Neuronal stem cell (in vitro differentiated cells): Measurements from ENCODE around the gene ZNF776.

ENCODE experiments used
- DNase-seq: peaks from one replicate; pipeline ENCODE4 v3.0.0-alpha.2; 2013; ENCODE audit warnings: low spot score
- H2AFZ ChIP-seq: one replicate; pipeline ENCODE4 v1.6.1; 2013; ENCODE audit warnings: mild to moderate bottlenecking, low read length, inconsistent platforms
- H2AK5ac ChIP-seq: 2 replicates; pipeline ENCODE4 v1.6.1; 2013; ENCODE audit warnings: low read depth, mild to moderate bottlenecking, inconsistent platforms, low read length, moderate library complexity, mixed read lengths
- H2BK120ac ChIP-seq: 2 replicates; pipeline ENCODE4 v1.6.1; 2013; ENCODE audit warnings: low read depth, mild to moderate bottlenecking, inconsistent platforms, low read length, moderate library complexity, mixed read lengths
- H2BK12ac ChIP-seq: one replicate; pipeline ENCODE4 v1.6.1; 2013; ENCODE audit warnings: low read length, inconsistent platforms
- H2BK15ac ChIP-seq: 2 replicates; pipeline ENCODE4 v1.6.1; 2013; ENCODE audit warnings: mild to moderate bottlenecking, low read length, inconsistent platforms, mixed read lengths
- H2BK5ac ChIP-seq: one replicate; pipeline ENCODE4 v1.6.1; 2013; ENCODE audit warnings: inconsistent platforms, mild to moderate bottlenecking, low read length, moderate library complexity
- H3K14ac ChIP-seq: one replicate; pipeline ENCODE4 v1.6.1; 2013; ENCODE audit warnings: low read length, inconsistent platforms
- H3K18ac ChIP-seq: 2 replicates; pipeline ENCODE4 v1.6.1; 2013; ENCODE audit warnings: low read length, inconsistent platforms
- H3K23ac ChIP-seq: 2 replicates; pipeline ENCODE4 v1.6.1; 2013; ENCODE audit warnings: low read depth, mild to moderate bottlenecking, mixed read lengths, low read length, inconsistent platforms; ENCODE audit not compliant: poor library complexity
- H3K27ac ChIP-seq: replicated peaks from 3 replicates; pipeline ENCODE4 v1.5.1; 2013; ENCODE audit warnings: low read length, inconsistent platforms
- H3K27me3 ChIP-seq, 3 experiments: 2 replicates each; pipeline ENCODE4 v1.6.1; 2013; ENCODE audit warnings: low read length in 3 of 3, mild to moderate bottlenecking in 2 of 3, inconsistent platforms in 1 of 3, low read depth in 1 of 3, mixed read lengths in 1 of 3, moderate library complexity in 1 of 3; ENCODE audit not compliant: control insufficient read depth in 3 of 3, insufficient read depth in 3 of 3
- H3K36me3 ChIP-seq, 2 donors: replicated peaks in 1 of 2; 2 replicates each; pipeline ENCODE4 v1.6.1; 2013; ENCODE audit warnings: low read length in 2 of 2; ENCODE audit not compliant: control insufficient read depth in 2 of 2, insufficient read depth in 2 of 2
- H3K4ac ChIP-seq: 2 replicates; pipeline ENCODE4 v1.6.1; 2013; ENCODE audit warnings: inconsistent platforms, mild to moderate bottlenecking, low read length, moderate library complexity
- H3K4me1 ChIP-seq, 2 donors: 1 replicate in 1 of 2; 2 replicates in 1 of 2; pipeline ENCODE4 v1.6.1; 2013; ENCODE audit warnings: low read length in 2 of 2, low read depth in 1 of 2; ENCODE audit not compliant: control insufficient read depth in 2 of 2, insufficient read depth in 1 of 2
- H3K4me2 ChIP-seq: one replicate; pipeline ENCODE4 v1.6.1; 2013; ENCODE audit warnings: mild to moderate bottlenecking, low read length, inconsistent platforms; ENCODE audit not compliant: insufficient read depth, poor library complexity, severe bottlenecking
- H3K4me3 ChIP-seq, 2 donors: 2 replicates each; pipeline ENCODE4 v1.5.1; 2013; ENCODE audit warnings: low read length in 2 of 2, mild to moderate bottlenecking in 2 of 2, inconsistent platforms in 1 of 2, moderate library complexity in 1 of 2
- H3K79me1 ChIP-seq: one replicate; pipeline ENCODE4 v1.6.1; 2013; ENCODE audit warnings: low read depth, mild to moderate bottlenecking, inconsistent platforms, low read length, moderate library complexity
- H3K9ac ChIP-seq: one replicate; pipeline ENCODE4 v1.6.1; 2013; ENCODE audit warnings: mild to moderate bottlenecking, low read depth, low read length, inconsistent platforms; ENCODE audit not compliant: poor library complexity
- H3K9me3 ChIP-seq, 2 donors: replicated peaks in 1 of 2; 2 replicates each; pipeline versions ENCODE3 to v1.6.1; 2013; ENCODE audit warnings: low read length in 2 of 2, mild to moderate bottlenecking in 2 of 2, inconsistent platforms in 1 of 2, low read depth in 1 of 2, mixed read lengths in 1 of 2, moderate library complexity in 1 of 2; ENCODE audit not compliant: control insufficient read depth in 2 of 2, insufficient read depth in 1 of 2
- H4K8ac ChIP-seq: one replicate; pipeline ENCODE4 v1.6.1; 2013; ENCODE audit warnings: low read depth, mild to moderate bottlenecking, inconsistent platforms, low read length, moderate library complexity
- H4K91ac ChIP-seq: one replicate; pipeline ENCODE4 v1.6.1; 2013; ENCODE audit warnings: low read length, low read depth, mild to moderate bottlenecking, inconsistent platforms; ENCODE audit not compliant: poor library complexity
- WGBS, 2 donors: extraction: QIAGEN DNeasy Blood & Tissue Kit; methylation state at CpG; one replicate each; pipeline ENCODE4 v1.1.7; 2013; ENCODE audit warnings: missing lambda C conversion rate in 2 of 2, mixed read lengths in 1 of 2; ENCODE audit not compliant: insufficient read length in 2 of 2, insufficient replicate concordance in 1 of 2; ENCODE audit errors: extremely low coverage in 2 of 2; 5-methylcytosine and 5-hydroxymethylcytosine counted together

ZNF776 gene

GRCh38 chr19:57803594-57804325 lies 57.1 kb downstream of the ZNF776 start:
- Histone ChIP-seq H3K27ac (peak overlapping the region; percentile 99), H3K9ac (no peak overlapping the region), H2AFZ (peak overlapping the region; percentile 86), H3K18ac (peak overlapping the region; percentile 82), H3K14ac (no peak overlapping the region), H4K8ac (no peak overlapping the region), H3K4me3 (peak overlapping the region; percentile 49 to 71), H3K23ac (no peak overlapping the region), H3K4ac (no peak overlapping the region), H3K27me3 (no peaks in the 10 kb centered on the region), H3K36me3 (peaks cover 10 to 38% of the 10 kb centered on the region in 2 donors), H2BK12ac (no peak overlapping the region), H3K4me1 (peaks cover 7 to 13% of the 10 kb centered on the region in 2 donors), H2BK15ac (no peak overlapping the region), H3K79me1 (no peaks in the 10 kb centered on the region), H3K4me2 (peak overlapping the region; percentile 65), H2BK5ac (no peak overlapping the region), H4K91ac (no peak overlapping the region), H3K9me3 (peaks cover 0 to 5% of the 10 kb centered on the region in 2 donors), H2BK120ac (no peak overlapping the region), H2AK5ac (no peak overlapping the region)
- peak; percentile 91 for DNase-seq
- no CpG with 5 or more reads among the region's 19 CpGs for WGBS, 2 donors

- Histone ChIP-seq H3K4me2 (no peak overlapping the region), H3K23ac (no peak overlapping the region), H3K79me1 (no peaks in the 10 kb centered on the region), H3K9me3 (peaks cover 0 to 5% of the 10 kb centered on the region in 2 donors), H2BK5ac (no peak overlapping the region), H3K18ac (no peak overlapping the region), H3K9ac (no peak overlapping the region), H3K27ac (no peak overlapping the region), H4K8ac (no peak overlapping the region), H2AK5ac (no peak overlapping the region), H3K14ac (no peak overlapping the region), H2AFZ (no peak overlapping the region), H3K36me3 (peaks cover 13 to 60% of the 10 kb centered on the region in 2 donors), H3K27me3 (no peaks in the 10 kb centered on the region), H2BK120ac (no peak overlapping the region), H3K4me1 (peaks cover 3 to 5% of the 10 kb centered on the region in 2 donors), H3K4me3 (no peak overlapping the region), H2BK15ac (no peak overlapping the region), H3K4ac (no peak overlapping the region), H2BK12ac (no peak overlapping the region), H4K91ac (no peak overlapping the region)
- WGBS, 2 donors, result no CpG with 5 or more reads among the region's 2 CpGs
- no peak for DNase-seq
Observed at GRCh38 chr19:57807541-57807940, 60.9 kb downstream of the ZNF776 start.
